ENCODE results near the gene TRIM33.
A peak's percentile ranks its signal among the peaks of the same experiment; 100 is the strongest.

Gene TRIM33

DNA sequence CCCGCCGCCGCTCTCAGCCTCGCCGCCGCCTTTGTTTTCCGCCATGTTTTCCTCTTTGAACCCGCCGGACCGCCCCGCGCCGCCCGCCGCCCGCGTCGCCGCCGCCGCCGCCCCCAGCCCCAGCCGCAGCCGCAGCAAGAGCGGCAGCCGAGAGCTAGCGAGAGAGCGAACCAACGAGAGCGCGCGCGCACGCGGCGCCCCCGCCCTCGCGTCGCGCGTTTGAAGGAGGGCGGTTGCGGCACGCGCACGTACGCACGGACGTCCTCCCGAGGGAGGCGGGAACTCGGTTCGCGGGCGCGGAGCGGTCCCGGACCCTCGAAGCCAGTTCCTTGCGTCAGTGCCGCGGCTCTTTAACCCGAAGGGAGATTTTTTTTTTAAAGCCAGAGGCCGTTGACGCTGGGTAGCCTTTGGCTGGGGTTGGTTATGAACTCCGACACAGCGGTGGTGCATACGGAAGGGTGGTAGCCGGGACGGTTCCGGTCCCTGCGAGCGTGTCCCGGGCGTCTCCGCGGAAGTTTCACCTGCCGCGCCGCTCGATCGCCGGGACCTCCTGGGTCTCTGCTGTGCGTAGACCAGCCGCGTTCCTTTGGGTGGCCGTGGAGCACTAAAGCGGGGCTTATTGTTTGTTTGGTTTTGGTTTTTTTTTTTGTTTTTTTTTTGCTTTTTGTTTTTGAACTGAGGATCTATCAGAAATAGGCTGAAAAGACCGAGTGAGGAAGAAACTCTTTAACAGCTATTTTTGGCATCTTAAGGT, at the start of gene TRIM33:
TSS of gene TRIM33 (minus strand) at position 172 of the 754 bp plus-strand sequence. CDS start at position 45, 127 bp downstream.
- peak; percentile 80 for DNase-seq (ENCODE audit: low read depth)

- no peak for DNase-seq (ENCODE audit: low read depth)
Measured at GRCh38 chr1:114559356-114559755, 48.4 kb upstream of the TRIM33 start.

GRCh38 chr1:114558544-114558943, 47.5 kb upstream of the TRIM33 start:
- DNase-seq (ENCODE audit: low read depth): no peak

GRCh38 chr1:114554577-114554976, 43.6 kb upstream of the TRIM33 start:
- DNase-seq (ENCODE audit: low read depth): no peak

DNA sequence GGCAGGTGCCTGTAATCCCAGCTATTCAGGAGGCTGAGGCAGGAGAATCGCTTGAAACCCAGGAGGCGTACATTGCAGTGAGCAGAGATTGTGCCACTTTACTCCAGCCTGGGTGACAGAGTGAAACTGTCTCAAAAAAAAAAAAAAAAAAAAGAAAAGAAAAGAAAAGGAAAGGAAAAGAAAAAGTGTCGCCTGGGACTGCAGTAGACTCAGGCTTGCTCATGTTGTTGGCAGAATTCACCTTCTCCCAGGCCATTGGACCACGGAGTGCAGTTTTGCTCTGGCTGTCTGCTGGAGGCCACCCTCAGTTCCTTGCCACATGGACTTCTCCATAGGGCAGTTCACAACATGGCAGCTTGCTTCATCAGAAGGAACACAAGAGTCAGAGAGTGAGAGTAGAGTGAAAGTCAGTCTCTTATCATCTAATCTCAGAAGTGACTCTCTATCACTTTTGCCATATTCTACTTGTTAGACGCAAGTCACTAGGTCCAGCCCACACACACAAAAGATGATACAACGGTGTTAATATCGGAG, 41.2 kb upstream of the TRIM33 start:
- DNase-seq (ENCODE audit: low read depth): no peak

GRCh38 chr1:114551400-114551799, 40.4 kb upstream of the TRIM33 start:
- no peak for DNase-seq (ENCODE audit: low read depth)

GRCh38 chr1:114550336-114550735, 39.3 kb upstream of the TRIM33 start:
- DNase-seq (ENCODE audit: low read depth): no peak

DNA sequence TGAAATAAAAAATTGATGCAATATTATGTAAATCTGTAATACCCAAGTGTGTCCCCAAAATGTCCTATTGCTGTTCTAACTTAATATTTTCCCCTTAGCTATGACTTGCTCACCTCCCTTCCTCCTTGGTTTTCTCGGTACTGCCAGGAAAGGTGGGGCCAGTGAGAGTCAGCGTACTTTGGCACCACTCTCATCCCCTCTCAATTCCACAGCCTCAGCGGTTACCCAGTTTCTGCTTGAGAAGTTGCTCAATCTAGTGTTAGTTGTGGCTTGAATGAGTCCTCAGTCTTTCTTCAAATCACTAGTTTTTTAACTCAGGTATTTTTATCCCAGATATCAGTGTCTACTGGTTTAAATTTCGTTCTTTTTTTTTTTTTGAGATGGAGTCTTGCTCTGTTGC, 38.1 kb upstream of the TRIM33 start:
- DNase-seq (ENCODE audit: low read depth): no peak

DNA sequence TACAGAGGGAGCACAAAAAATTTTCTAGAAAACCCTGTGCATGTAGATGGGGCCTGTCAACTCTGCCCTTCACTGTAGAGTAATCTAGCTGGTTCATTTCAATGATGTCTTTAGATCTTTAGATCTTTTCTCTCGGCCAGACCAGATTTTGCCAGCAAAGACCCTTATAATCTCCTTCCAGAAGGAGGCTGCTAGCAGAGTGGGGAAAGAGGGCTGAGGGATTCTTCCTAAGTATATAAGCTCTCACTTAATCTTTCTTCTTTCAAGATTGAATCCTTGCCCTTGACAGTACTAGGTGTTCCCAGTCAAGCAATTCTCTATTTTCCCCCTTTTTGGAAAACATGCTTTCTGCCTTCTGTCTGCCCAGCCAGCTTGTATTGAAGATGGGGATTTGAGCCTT, 36.1 kb upstream of the TRIM33 start:
- no peak for DNase-seq (ENCODE audit: low read depth)

DNA sequence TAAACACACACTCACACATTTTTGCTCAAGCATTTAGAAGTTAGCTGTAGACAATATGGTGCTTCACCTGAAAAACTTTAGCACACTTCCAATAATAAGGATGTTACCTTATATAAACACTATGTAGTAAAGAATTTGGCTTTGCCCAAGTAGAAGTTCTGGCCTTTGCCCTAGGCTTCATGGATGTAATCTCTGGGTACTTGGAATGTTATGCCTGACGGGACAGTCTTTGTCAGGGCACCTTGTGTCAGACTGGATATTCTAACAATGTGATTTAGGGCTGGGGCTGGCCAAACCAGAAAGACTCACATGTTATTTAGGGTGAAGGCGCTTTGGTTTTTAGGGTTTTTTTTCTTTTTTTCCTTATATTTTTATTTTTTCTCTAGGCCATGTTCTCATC, 34.8 kb upstream of the TRIM33 start:
- DNase-seq (ENCODE audit: low read depth): no peak

DNA sequence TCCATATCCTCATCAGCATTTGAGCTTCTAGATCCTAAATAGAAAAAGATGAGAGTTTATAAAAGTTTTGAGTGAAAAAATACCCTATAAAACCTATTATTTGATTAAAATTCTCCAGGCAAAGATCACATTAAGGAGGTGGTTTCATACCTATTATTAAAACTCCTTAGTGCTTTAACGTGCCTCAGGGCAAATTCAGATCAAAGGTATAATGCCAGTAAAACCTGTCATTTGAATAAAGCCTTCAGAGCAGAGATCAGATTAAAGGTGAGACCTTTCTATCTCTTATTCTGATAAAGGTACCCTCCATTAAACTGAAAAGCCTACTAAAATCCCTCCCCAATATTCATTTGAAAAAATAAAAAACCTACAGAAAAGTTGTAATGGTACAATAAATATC, 34.3 kb upstream of the TRIM33 start:
- DNase-seq (ENCODE audit: low read depth): no peak

DNA sequence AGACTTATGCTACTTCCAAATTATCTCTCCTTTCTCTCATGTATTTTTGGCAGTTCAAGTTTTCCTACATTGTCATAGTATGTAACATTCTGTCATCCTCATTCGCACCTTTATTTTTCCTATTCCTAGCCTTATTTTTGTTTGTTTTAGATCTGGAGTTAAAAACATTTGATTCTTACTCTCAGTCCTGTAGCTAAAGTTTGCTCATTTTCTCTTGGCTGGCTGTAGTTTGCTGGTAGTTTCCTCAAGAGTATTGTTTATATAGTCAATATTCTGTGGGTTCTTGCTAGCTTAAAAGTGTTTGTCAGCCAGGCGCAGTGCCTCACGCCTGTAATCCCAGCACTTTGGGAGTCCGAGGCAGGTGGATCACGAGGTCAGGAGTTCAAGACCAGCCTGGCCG, 29.8 kb upstream of the TRIM33 start:
- no peak for DNase-seq (ENCODE audit: low read depth)

- DNase-seq (ENCODE audit: low read depth): no peak
Measured at GRCh38 chr1:114540272-114540671, 29.3 kb upstream of the TRIM33 start.

- DNase-seq (ENCODE audit: low read depth): no peak
Measured at GRCh38 chr1:114536043-114536442, 25.0 kb upstream of the TRIM33 start.

- no peak for DNase-seq (ENCODE audit: low read depth)
Measured at GRCh38 chr1:114535401-114535800, 24.4 kb upstream of the TRIM33 start.

- DNase-seq (ENCODE audit: low read depth): no peak
Measured at GRCh38 chr1:114531094-114531493, 20.1 kb upstream of the TRIM33 start.

DNA sequence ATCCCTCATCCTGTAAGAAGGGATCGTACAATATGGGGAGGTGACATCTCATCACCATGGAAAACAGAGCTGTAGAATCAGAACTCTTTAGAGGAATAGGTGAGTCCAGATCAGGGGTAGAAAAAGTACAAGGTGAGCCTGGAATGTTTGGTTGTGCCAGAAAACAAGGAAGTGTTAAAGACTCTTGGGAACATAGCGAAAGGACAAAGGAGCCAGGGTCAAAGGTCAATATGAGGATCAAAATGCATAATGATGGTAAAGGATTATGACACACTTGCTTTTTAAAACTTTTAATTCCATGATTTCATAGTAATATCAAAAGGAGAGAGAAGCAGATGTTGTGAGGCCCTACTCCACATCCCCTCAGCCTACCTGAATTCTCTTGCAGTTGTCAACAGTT, 19.2 kb upstream of the TRIM33 start:
- no peak for DNase-seq (ENCODE audit: low read depth)

GRCh38 chr1:114524944-114525343, 13.9 kb upstream of the TRIM33 start:
- DNase-seq (ENCODE audit: low read depth): no peak

DNA sequence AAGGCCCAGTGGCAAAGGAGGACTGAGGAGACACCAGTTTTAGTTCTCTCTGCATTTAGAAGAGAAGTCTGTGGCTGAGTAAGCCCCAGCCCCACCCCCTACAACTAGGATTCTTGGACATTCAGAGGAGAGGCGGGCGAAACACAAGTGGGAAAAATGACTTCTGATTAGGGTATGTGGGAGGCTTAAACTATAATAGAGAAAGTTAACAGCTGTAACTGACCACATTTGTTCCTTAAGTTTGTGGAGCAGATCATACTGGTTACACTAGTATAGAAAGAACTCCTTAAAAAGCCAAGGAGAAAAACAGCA, 11.2 kb upstream of the TRIM33 start:
- DNase-seq (ENCODE audit: low read depth): no peak

- DNase-seq (ENCODE audit: low read depth): no peak
Measured at GRCh38 chr1:114521396-114522263, 10.6 kb upstream of the TRIM33 start.

DNA sequence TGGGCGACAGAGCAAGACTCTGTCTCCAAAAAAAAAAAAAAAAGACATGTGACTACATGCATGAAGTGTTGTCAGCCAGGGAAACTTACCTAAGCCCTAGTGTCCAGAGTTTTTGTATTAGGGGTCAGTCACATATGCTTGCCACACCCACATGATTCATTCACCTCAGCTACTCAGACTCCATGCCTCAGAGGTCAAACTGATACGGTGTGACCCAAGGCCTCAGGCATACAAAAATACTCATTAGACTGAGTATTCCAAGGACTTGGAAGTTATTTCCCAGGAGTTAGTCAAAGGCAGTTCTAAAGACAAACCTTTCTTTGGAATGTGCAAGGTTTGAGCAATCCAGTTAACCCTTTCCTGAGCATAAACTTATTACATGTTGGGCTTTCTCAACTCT, 6.3 kb upstream of the TRIM33 start:
- no peak for DNase-seq (ENCODE audit: low read depth)

DNA sequence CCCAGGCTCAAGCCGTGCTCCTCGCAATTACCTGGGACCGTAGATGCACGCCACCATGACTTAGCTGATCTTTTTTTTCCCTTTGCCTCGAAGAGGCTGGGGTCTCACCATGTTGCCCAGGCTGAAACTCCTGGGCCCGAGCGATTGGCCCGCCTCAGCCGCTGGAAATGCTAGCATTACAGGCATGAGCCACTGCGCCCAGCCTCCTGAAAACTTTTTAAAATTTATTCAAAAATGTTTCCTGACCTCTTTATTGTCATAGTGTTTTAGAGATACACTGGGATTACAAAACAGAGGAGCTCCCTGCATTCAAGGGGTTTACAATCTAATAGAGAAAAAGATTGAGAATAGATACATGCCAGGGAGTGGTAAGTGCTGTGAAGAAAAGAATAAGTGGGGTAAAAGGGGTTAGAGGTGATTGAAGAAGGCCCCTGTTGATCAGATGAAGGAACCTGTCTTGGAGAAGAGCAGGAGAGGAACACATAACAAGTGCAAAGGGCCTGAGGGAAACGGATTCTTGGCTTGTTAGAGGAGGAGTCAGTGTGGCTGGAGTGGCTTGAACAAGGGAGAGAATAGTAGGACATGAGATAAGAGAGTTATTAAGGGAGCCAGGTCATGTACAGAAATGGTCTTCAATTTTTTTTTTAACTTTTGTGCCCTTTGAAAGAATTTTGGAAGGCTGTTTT, 1.7 kb upstream of the TRIM33 start:
- DNase-seq (ENCODE audit: low read depth): no peak

Measured in stimulated activated CD8-positive, alpha-beta memory T cell treated with anti-CD3 and anti-CD28 coated beads, Interleukin-15, amount 100 ng/mL, for 1 hour (primary cell).